Superior temporal gyrus (tissue), 1 donor: ENCODE measurements around the gene HEXIM2.

Experiments
- DNase-seq: peaks from one replicate; pipeline ENCODE4 v3.0.0-alpha.2; 2016; ENCODE audit errors: extremely low spot score

The HEXIM2 gene

DNA sequence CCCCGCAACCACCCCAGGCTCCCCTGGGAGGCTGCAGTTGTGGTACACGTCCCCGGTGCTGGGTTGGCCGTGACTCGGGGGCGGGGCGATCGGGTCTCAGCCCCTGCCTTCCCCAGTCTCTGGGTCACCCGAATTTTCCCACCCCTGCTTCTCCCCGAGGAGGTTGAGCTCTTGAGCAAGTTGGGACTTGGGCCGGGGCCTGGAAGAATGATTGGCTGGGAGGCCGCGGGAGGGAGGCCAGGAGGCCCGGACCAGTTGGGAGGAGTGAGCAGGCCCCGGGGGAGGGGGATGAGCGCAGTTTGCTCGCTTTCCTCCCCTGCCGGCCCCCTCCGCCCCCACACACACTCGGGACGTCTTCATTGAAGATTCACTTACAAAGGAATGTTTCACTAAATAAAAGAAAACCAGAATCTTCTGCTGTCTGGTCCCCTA lies 17.9 kb upstream of the HEXIM2 start:
- DNase-seq: no peak

DNA sequence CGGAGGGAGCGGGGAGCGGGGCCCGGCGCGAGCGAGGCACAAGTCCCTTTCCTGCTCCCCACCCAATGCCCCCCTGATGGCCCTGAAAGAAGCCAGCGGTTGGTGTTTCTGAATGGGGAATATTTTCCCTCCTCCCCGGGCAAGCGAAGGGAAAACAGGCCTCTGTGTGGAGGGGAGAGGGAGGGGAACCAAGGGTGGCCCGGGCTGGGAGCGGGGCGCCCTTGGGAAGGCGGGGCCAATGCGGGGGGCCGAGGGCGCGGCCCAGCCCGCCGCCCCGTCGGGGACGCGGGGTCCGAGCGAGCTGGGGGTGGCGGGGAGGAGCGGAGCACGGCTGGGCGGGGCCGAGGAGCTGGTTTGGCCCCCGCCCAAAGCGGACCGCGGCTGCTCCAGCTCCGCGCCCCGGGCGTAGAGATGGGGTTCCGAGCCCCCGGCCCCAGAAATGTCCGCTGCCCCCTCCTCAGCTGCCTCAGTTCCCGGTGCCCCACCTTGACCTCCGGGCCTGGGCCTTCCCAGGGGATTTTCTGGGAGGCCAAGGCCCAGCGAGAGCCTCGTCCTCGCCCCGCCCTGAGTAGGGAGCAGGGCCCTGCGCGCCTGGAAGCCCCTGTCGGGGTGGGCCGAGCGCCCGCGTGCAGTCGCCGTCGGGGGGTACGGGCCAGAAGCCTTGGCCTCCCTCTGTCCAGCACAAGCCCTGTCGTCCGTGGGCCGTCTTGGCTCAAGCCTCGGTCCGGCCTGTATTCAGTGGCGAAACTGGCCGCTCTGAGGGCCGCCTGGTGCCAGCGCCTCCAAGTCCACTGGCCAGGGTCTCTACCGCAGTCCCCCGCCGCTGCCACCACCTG lies 17.3 kb upstream of the HEXIM2 start:
- no peak for DNase-seq

DNA sequence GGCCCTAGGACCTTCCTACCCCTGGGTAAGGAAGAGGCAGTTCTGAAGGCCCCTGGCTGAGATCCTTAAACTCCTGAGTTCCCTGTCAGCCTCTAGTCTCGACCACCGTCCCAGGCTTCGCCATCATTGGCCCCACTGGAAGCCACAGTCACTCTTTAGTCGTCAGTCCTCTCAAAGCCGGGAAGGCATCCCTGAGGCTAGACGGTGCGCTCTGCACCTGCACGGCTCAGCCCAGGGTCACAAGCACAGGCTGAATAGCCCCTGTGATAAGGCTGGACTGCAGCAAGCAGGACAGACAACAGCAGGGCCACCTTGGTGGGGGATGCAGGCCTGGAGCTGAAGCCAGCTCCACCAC lies 16.7 kb upstream of the HEXIM2 start:
- DNase-seq: no peak

DNA sequence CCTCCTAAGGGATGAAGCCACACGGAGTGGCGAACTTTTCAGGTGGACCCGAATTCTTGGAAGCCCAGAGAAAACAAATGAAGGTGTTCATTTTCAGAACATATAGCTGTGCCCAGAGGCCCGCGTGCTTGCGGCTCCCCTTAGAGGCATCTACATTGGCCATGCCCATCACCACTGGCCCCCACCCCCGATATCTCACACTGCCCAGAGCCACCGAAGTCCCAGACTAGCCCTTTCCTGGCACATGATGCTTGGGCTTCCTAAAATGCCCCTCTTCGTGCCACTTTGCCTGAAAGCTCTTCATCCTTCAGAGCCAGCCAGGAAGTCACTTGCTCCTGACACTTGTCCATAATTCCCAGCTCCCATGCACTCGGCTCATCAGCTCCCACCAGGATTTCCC lies 15.5 kb upstream of the HEXIM2 start:
- no peak for DNase-seq

DNA sequence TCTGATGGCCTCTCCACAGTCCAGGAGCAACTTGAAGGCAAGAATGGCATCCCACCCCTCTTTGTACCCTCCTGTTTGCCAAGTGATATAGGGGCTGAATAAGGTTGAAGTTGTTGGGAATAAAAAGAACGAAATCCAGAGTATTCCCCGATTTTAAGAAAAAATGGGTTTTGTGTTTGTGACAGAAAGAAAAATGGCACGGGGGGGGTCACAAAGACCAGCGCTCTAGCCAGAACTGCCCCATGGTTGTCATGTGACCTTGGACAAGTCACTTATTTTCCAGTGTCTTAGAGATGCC lies 15.1 kb upstream of the HEXIM2 start:
- no peak for DNase-seq

DNA sequence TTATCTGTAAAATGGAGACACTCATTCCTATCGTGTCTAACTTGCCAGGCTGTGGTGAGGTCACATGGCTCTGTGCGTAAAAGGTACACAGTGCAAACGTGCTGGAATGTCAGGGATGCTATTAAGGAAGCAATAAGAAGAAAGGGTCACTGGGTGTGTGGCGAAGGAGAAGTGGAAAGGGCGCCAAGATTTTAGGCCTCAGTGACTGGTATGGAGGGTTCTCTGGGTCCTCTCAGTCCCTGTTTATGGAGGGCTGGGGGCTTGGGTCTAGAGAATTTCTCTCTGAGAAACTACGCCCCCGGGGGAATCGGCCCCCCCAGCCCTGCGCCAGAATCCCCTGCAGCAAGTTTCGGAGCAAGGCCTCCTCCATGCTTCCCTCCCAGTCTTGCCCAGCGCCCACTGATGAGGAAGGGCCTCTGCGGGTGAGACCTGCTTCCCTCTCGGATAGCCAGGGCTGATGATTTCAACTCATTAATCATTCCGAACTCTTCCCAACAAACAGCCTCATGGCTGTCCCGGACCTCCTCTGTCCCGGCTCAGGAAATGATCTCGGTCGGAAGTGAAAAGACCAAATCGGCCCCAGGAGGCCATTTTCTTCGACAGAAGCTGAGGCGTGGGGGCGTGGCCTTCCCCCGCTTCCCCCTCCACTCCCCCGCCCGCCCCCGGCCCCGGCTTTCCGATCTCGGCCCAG lies 14.6 kb upstream of the HEXIM2 start:
- DNase-seq: peak; percentile 65

DNA sequence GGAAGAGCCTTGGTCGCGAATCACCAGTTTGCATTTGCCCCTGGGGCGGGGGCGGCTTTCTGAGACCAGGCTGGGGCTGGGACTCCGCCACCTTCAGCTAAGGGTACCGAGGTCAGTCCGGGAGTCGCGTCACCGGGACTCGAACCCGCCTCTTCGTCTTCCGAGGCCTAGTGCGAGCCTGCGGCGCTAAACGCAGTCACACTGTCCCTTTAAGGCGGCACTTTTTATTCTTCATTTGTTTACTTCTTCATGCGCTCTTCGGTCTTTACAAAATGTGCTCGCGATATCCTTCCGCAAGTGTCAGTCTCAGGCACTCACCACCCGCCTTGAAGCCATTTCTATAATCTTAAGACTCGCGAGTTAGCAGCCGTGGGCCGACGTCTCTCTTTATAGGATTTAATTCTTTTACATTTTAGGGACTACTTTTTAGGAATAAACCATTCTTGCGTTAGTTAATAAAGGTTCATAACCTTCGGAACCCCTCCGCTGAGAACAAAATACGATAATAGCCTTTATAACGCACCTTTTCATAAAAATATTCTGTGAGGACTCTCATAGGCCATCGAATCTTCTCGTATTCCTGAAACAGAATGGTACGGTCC lies 14.0 kb upstream of the HEXIM2 start:
- peak; percentile 98 for DNase-seq

DNA sequence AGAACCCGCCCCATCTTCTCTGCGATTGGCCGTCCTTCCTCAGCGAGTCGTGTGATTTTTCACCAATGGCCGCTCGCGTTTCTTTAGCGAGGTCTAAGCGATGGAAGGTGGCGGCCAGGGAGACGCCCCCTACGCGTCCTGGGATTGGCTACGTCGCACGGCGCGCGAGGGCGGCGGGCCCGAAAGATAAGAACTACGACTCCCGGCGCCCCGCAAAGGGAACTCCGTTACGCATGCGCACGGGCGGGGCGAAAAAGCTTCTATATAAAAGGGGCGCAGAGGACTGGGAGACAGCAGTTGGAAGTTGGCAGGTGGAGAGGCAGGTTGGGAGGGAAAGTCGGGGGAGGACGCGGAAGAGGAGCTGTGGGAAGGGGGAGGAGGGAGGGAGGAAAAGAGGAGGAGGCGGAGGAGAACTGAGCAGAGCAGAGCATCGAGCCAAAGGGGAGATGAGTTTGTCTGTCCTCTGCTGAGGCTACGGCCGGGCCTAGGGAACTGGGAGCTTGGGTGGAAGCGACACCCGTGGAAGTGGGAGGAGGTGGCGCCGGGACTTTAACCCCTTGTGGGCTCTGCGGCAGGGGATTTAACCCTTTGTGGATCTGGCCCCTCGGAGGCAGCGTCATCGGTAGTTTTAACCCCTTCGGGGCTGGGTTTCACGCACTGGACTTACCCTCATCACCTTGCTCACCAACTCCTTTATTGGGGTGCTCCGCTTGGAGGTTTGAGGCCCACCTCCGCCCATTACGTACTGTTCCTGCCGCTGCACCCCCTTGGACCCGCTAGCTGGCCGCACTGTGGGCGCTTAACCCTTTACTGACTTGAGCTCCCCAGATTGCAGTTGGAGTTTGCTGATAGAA lies 13.3 kb upstream of the HEXIM2 start, which contains the start of gene HEXIM1:
Gene HEXIM1 (plus strand): TSS at position 293 of the 854 bp plus-strand sequence. CDS start 716 bp downstream, outside the sequence.
- peak; percentile 100 for DNase-seq

DNA sequence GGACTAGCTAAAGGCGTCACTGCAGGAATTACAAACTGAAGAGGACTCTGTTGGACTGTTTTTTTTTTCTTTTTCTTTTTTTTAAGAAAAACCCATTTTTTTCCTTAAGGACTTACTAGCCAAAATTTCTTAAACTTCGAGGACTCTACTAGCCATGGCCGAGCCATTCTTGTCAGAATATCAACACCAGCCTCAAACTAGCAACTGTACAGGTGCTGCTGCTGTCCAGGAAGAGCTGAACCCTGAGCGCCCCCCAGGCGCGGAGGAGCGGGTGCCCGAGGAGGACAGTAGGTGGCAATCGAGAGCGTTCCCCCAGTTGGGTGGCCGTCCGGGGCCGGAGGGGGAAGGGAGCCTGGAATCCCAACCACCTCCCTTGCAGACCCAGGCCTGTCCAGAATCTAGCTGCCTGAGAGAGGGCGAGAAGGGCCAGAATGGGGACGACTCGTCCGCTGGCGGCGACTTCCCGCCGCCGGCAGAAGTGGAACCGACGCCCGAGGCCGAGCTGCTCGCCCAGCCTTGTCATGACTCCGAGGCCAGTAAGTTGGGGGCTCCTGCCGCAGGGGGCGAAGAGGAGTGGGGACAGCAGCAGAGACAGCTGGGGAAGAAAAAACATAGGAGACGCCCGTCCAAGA lies 12.5 kb upstream of the HEXIM2 start:
- peak; percentile 84 for DNase-seq

DNA sequence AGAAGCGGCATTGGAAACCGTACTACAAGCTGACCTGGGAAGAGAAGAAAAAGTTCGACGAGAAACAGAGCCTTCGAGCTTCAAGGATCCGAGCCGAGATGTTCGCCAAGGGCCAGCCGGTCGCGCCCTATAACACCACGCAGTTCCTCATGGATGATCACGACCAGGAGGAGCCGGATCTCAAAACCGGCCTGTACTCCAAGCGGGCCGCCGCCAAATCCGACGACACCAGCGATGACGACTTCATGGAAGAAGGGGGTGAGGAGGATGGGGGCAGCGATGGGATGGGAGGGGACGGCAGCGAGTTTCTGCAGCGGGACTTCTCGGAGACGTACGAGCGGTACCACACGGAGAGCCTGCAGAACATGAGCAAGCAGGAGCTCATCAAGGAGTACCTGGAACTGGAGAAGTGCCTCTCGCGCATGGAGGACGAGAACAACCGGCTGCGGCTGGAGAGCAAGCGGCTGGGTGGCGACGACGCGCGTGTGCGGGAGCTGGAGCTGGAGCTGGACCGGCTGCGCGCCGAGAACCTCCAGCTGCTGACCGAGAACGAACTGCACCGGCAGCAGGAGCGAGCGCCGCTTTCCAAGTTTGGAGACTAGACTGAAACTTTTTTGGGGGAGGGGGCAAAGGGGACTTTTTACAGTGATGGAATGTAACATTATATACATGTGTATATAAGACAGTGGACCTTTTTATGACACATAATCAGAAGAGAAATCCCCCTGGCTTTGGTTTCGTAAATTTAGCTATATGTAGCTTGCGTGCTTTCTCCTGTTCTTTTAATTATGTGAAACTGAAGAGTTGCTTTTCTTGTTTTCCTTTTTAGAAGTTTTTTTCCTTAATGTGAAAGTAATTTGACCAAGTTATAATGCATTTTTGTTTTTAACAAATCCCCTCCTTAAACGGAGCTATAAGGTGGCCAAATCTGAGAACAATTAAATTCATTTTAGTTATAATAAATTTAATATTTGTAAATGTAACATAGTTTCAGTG lies 11.7 kb upstream of the HEXIM2 start:
- DNase-seq: peak; percentile 64

DNA sequence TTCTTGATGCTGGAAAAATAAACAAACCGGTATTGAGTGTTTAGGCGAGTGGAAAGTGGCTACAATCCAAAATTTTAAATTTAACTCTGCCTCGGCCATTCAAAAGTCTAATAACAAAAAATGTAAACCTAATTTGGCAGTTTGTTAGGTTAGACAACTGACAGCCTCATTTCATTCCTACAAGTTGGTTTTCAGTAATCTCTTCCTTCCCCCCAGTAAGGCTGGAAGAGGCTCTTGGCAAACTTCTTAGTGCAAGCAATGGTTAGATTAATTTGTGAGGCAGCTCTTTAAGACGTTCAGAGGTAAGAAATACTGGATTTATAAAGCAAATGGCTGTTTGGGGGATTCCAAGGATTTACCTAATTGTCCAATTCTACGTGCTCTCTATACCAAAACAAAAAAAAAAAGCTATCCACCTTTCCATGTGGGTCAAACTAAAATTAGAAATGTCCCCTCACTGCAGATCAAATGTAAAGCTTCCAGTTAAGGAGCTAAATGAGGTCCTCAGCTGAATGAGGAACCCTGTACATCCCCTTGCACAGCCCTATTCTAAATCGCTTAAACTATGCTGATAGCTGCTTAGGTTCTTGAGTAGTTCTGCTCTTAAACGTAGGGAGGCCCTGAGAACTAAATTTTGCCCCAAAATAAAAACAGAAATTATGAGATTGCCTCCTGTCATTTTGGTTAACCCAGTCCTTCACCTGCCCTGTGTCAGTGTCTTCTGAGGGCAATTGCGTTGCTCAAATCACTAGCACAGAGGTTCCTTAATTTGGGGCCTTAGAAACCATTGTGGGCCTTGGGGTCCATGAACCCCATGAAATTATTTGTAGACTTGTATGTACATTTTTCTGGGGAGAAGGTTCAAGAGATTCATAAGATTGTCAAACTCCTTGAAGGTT lies 10.5 kb upstream of the HEXIM2 start:
- DNase-seq: peak; percentile 52

DNA sequence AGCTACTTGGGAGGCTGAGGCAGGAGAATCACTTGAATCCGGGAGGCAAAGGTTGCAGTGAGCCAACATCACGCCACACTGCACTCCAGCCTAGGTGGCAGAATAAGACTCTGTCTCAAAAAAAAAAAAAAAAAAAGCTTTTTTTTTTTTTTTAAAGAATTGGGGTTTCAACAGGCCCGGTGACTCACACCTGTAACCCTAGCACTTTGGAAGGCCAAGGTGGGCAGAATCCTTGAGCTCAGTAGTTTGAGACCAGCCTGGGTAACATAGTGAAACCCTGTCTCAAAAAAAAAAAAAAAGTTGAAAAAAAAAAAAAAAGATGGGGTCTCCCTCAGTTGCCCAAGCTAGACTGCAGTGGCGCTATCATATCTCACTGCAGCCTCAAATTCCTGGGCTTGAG lies 6.6 kb upstream of the HEXIM2 start:
- no peak for DNase-seq

DNA sequence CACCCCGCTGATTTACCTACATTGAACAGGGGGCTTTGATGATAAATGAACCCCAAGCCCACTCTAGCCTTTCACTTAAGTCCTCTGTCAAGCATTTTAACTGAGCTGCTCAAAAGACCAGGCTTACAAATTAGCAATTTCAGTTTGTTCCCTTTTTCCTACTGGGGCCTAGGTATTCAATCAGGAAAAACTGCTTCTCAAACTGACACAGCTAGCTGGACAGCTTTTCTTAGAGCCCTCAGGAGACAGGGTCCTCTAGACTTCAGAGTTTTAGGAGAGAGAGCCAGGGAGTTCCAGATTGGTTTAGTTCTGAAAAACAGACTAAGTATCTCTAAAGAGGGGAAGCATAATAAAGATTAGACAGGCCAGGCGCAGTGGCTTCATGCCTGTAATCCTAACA lies 6.2 kb upstream of the HEXIM2 start:
- DNase-seq: no peak

DNA sequence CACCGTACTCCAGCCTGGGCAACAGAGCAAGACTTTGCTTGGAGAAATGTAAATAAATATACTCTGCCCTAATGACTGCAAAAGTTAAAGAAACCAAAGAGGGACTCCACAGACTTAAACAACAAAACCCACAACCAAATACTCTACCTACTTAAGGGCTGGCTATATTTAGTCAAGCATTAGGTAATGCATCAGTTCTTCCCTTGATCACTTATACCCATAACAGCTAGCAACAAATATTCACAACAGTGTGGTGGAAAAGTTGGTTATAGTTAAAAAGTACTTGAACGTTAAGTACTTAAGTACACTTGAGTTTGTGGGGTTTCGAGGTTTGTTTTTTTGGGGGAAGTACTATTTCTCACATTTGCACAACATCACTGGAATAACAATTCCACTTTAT lies 5.4 kb upstream of the HEXIM2 start:
- no peak for DNase-seq

DNA sequence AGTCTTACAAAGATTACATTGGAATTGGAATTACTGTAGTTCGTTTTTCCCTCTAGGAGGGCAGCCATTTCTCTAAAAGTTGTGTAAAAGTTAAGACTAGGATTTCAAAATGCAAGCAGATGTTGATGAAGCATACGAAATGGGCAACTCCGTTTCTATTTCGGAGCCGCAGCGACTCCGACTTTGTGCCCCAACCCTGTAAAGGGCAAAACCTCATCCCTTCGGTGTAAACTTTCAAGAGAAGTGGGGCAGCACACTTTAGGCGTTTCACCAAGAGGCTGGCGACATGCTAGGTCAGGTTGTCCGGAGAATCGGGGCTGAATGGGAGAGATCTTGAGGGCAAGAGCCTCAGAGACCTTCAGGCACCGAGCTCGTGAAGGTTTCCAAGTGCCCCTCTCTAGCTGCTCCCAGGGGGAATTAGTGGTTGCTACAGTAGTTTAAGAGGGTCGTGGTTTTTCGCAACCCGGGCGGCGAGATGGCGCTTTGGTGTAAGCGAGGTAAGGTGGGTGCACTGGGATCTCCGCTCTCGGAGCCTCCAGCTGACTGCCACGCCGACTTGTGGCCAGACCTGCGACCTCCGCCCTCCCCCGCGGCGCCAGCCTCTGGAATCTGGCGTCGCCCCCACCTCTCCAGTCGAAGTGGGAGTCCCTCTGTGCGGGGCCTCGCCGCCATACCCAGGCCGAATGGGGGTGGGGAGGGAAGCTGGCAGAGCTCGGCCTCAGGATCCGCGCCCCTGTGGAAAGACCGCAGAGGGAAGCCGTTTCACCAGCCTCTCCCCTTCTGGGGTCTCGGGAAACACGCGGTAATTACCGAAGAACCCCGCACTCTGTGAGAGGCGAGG lies 1.0 kb upstream of the HEXIM2 start:
- DNase-seq: peak; percentile 71

DNA sequence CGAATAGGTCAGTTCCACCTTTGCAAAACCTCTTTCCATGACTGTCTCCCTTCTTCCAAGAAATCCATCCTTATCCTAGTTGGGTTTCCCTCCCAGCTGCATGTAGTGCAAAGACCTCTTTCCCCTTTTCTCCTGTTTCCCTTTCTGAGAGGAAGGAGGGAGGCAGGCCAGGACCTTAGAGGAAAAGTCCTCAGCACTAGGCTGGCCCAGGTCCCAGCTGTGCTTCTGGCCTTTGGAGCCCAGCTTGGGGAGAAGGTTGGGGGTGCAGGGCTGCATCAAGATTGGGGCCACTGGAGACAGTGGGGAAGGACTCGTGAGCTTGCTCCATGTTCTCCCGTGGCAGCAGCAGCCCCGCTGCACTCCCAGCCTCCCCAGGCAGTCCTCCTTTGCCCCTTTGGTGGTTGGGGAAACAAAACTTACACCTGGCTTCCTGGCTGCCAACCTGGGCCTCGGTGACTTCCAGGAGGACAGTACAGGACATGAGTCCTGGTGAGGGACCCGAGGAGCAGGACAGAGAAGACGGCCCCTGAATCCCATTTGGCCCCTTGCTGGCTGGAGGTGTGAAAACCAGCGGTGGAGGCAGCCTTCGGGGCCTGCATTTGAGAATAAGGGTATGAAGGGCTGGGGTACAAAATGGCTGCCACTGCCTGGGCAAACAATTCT lies 481 bp downstream of the HEXIM2 start:
- DNase-seq: no peak

DNA sequence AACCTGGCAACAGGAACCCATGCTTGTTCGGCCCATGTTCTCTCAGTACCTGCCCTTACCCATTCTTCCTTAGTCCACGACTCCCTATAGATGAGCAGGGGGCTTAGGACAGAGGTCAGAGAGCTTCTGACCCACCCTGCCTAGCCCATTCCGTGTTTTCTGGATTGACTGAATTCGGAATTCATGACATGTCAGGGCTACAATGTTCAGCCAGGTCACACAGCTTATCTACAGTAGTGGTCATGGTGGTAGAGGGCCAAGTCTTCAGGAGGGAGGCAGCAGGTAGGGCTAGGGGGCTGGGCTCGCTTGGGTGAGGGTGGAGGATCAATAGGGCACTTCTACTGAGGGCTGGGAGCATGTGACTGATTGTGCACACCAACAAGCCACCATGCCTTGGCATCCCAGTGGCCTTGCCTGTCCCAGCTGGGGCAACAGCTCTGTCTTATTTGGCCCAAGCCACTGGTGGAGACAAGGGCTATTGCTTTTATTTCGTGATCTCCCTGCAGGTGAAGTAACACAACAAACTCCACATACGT lies 3.1 kb downstream of the HEXIM2 start:
- no peak for DNase-seq
